GM12801 (cell line): ENCODE results near the gene ATP10B.

ENCODE experiments used
- TF ChIP-seq, protein P1 (sequence below): IDR thresholded peaks from one replicate; pipeline ENCODE4 v1.5.1; 2011; ENCODE audit warnings: control low read depth; ENCODE audit not compliant: insufficient read length; ENCODE audit errors: extremely low read depth

Gene ATP10B

DNA sequence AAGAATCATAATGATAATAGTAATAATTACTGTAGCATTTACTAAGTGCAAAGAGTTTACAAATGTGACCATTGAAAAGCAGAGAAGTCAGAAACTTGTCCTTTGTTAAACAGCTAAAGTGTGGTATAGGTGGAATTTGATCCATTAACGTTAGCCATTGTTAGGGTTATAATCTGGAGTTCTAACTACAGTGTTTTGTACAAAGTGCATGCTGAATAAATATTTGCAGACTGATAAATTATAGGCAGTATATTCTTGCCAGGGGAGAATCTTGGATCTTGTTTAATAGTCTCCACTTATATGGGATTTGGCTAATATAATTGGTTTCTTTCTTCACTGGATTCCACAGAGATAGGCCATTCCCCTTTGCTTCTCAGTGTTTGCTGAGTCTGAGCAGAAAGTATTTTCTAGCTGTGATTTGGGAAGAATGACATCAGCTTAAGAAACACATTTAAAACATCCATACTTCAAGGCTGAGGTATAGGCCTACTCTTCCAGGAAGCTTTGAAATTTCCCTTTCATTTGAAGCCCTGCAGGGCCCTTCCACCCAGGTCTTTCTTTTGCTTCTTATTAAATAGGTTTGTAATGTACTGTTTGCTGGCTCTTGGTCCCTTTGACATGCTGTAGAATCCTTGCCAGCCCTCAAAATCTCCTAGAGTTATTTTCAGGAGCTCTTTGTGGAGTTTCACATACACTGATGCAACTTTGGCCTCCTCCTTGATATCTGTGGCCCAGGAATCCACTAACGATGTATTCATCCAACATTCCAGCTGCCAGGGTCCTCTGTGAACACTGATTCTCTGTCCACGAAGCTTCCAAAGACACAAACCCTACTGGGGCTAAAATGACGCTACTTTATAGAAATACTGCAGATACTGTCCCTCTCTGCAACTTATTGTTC is 51.4 kb downstream of the ATP10B start:
- TF ChIP-seq, protein P1, sequence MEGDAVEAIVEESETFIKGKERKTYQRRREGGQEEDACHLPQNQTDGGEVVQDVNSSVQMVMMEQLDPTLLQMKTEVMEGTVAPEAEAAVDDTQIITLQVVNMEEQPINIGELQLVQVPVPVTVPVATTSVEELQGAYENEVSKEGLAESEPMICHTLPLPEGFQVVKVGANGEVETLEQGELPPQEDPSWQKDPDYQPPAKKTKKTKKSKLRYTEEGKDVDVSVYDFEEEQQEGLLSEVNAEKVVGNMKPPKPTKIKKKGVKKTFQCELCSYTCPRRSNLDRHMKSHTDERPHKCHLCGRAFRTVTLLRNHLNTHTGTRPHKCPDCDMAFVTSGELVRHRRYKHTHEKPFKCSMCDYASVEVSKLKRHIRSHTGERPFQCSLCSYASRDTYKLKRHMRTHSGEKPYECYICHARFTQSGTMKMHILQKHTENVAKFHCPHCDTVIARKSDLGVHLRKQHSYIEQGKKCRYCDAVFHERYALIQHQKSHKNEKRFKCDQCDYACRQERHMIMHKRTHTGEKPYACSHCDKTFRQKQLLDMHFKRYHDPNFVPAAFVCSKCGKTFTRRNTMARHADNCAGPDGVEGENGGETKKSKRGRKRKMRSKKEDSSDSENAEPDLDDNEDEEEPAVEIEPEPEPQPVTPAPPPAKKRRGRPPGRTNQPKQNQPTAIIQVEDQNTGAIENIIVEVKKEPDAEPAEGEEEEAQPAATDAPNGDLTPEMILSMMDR, result no peak

DNA sequence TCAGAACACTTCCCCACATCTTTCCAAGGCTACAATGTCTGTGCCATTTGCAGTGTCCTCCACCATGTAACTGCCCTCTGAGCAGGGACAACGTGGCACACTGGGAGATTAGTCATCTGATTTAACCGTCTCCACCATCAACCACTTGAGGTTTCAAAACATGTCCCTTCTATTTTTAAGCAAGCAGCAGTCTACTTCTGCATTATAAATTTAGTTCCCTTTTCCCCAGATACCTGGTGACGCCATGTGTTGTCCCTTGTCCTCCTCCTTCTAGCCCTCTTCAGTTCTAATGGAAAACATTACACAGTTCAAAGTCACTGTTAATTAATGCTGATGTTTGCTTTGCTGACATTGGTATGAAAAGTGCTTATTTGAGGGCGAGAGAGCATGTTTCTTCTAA is 52.8 kb downstream of the ATP10B start:
- TF ChIP-seq, protein P1, result no peak

DNA sequence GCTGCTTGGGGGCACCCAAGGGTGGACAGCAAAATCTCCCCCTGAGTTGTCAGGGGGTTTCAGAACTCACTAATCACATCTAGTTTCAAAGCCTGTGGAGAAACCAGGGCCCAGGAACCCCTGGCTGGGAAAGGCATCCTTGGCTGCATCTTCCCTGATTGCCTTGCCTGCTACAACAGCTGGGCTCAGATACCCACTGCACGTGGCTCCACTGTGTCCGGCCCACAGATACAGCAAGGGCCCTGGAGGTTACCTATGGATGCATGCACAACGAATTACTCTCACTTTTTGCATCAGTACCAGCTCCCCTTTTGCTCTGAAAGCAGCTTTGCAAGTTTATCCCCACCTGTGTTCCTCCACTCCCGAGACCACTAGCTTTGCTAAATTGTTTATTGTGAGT is 55.0 kb downstream of the ATP10B start:
- TF ChIP-seq, protein P1, result no peak

DNA sequence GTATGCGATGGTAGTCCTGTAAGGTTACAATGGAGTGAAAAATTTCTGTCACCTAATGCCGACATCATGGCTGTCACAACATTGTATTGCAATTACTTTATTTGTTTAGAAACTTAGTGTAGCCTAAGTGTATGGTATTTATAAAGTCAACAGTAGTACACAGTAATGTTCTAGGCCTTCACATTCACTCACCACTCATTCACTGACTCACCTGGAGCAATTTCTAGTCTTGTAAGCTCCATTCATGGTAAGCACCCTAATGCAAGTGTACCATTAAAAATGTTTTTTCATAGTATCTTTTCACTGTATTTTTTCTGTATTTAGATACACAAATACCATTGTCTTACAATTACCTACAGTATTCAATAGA is 58.5 kb downstream of the ATP10B start:
- TF ChIP-seq, protein P1, result no peak

DNA sequence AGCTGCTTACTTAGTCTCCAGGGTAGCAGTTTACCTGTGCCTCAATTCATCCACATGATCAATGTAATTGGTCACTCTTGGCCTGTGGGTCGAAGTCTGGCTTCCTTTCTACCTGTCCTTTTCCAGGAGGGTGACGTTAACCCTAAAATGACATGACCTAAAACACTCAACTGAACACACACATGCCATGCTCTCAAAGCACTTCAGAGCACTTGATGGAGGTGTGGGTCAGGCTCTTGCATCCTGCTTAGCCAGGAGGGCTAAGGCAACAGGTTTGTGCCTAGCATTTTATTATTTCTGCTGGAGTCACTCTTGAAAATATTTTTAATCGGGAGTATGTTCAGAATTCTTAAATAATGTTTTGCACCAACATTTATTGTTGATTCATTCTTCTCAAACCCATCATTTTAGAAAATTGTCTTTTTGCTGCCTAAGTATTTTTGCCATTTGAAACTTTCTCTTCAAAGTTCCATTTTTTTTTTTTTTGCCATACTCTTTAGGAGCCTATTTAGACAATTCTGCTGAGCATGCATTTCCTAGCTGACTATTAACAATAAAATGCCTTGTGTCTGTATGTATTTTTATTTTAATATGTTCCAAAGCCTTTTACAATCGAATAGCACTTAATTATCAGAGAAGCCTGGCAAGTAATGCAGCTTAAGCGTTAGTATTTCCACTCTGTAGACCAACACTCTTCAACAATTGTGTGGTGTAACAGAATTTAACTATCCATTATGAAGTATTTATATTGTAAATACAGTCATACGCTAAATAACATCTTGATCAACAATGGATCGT is 59.1 kb downstream of the ATP10B start:
- TF ChIP-seq, protein P1, result no peak

DNA sequence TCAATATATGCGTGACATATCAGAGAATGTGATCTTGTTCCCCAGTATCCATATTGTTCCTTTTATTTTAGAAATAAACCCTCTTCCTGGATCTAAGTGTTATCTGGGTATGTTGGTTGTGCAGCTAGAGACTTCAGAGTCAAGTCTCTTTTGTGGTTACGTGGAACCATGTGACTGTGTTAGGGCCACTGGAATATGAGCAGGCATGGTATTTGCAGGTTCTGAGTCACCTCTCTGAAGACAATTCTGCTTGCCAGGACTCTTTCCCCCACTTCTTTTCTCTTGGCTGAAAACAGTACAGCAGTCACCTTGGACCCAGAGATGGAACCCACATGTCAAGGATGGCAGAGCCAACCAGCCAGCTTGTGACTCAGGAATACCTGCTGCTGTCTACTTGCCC is 59.7 kb downstream of the ATP10B start:
- TF ChIP-seq, protein P1, result no peak

DNA sequence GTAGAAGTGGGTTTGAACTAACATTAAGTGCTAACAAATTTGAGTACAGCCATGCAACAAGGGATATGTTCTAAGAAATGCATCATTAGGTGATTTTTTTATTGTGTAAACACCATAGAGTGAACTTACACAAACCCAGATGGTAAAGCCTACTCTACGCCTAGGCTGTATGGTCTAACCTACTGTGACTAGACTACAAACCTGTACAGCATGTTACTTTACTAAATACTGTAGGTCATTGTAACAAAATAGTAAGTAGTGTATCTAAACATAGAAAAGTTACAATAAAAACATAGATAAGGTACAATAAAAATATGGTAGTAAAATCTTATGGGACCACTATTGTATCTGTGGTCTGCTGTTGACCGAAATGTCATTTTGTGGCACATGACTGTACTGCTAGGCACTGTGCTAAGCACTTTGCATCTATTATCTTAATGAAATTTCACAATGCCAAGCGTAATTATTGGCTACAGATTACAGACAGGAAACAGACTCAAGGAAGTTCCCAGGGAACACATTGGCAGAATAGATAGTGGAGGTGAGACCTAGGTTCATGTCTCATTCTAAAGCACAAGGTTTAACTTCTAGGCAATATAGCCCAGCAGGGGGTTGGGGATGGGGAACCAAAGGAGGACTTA is 62.7 kb downstream of the ATP10B start:
- TF ChIP-seq, protein P1, result no peak
